Upper lobe of left lung (tissue), 6 donors: ENCODE data around the gene PSMG4. TPM values are rescaled to one million over a fixed set of nuclear protein-coding genes. Genes with fewer than 3 reads are reported as not detected.

Source experiments
- ATAC-seq, 2 donors: fragments of 200-7000 bp; cut with Tn5 transposase; one replicate each; pipeline ENCODE4 v1.9.1; 2022; ENCODE audit warnings: mild to moderate bottlenecking in 2 of 2, moderate library complexity in 2 of 2; ENCODE audit not compliant: low FRiP score in 2 of 2
- DNase-seq, 2 donors: peaks; one replicate each; pipeline ENCODE4 v3.0.0-alpha.2; 2019 to 2020
- H3K27ac ChIP-seq, 4 donors: fragments of 200-600 bp; sonication (generic); one replicate each; pipeline ENCODE4 v1.5.1; 2016 to 2019
- H3K27me3 ChIP-seq, 4 donors: fragments of 200-600 bp; sonication (generic); one replicate each; pipeline ENCODE4 v1.5.1; 2017 to 2019
- H3K36me3 ChIP-seq, 4 donors: fragments of 200-600 bp; sonication (generic); one replicate each; pipeline ENCODE4 v1.5.1; 2016 to 2019
- H3K4me1 ChIP-seq, 4 donors: fragments of 200-600 bp; sonication (generic); one replicate each; pipeline ENCODE4 v1.5.1; 2018 to 2019
- H3K4me3 ChIP-seq, 4 donors: fragments of 200-600 bp; sonication (generic); one replicate each; pipeline ENCODE4 v1.5.1; 2017 to 2019; ENCODE audit warnings: mild to moderate bottlenecking in 2 of 4, moderate library complexity in 1 of 4
- H3K9me3 ChIP-seq, 4 donors: fragments of 200-600 bp; sonication (generic); one replicate each; pipeline ENCODE4 v1.5.1; 2018 to 2019
- EP300 ChIP-seq, 4 donors: sonication (generic); formaldehyde crosslinking; IDR thresholded peaks; one replicate each; pipeline ENCODE4 v1.5.1; 2017; ENCODE audit warnings: antibody characterized with exemption in 4 of 4, control low read depth in 2 of 4
- POLR2A ChIP-seq, 4 donors: fragments of 450-650 bp; IDR thresholded peaks; one replicate each; pipeline ENCODE4 v1.5.1; 2016 to 2017; ENCODE audit warnings: antibody characterized with exemption in 4 of 4, mild to moderate bottlenecking in 2 of 4
- POLR2AphosphoS5 ChIP-seq, 2 donors: sonication (generic); formaldehyde crosslinking; IDR thresholded peaks; one replicate each; pipeline ENCODE4 v1.5.1; 2017; ENCODE audit warnings: antibody characterized with exemption in 2 of 2
- WGBS, 2 donors: methylation state at CpG; one replicate each; pipeline ENCODE4 v1.1.5; 2017 to 2018; 5-methylcytosine and 5-hydroxymethylcytosine counted together
- total RNA-seq, 6 donors: library from RNA; depleted of rRNA in 4 of 6; stranded (reverse); fragments of >200 nt in 4 of 6; gene quantifications; one replicate each; pipeline versions ENCODE4 v1.1.0 to v1.2.1, GENCODE V29; 2016 to 2021
- TF ChIP-seq, protein P1 (sequence below), 6 experiments: fragments of 450-650 bp in 4 of 6; fragments of 200-600 bp in 2 of 6; sonication (generic) in 2 of 6; IDR thresholded peaks; one replicate each; pipeline ENCODE4 v1.5.1; 2016 to 2019; ENCODE audit warnings: antibody characterized with exemption in 6 of 6
- donor health status: DM: no; HTN: no; CAD: no; lungs with moderate emphysema.
- donor health status: DM: no; HTN: yes; CAD: no; lungs with severe emphysema.

PSMG4 gene
- total RNA-seq, 6 donors from 2014 or later, result 17.0 to 24.5 (median 22.9) TPM

DNA sequence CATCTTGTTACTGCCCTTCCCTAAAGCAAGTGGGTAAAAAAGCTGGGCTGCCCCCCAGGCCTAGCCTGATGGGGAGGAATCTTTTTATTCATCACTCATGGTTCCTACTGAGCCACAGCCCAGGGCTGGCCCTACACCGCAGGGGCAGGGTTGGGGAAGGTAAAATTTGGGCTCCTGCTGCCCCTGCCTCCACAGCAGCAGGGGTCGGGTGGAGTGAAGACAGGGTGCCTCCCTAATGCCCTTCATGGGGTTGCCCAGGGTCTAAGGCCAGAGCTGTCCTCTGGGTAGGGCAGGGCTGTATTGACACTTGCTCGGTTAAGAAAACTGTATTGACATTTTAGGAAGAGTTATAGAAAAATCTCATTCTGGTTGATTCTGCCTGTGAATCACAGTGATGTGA is 8.9 kb upstream of the PSMG4 start:
- Histone ChIP-seq H3K27ac (no peak overlapping the region), H3K4me1 (peaks cover 5 to 11% (median 8%) of the 10 kb centered on the region in 4 donors), H3K4me3 (no peak overlapping the region), H3K36me3 (no peaks in the 10 kb centered on the region), H3K27me3 (no peaks in the 10 kb centered on the region), H3K9me3 (no peaks in the 10 kb centered on the region)
- TF ChIP-seq, protein P1, sequence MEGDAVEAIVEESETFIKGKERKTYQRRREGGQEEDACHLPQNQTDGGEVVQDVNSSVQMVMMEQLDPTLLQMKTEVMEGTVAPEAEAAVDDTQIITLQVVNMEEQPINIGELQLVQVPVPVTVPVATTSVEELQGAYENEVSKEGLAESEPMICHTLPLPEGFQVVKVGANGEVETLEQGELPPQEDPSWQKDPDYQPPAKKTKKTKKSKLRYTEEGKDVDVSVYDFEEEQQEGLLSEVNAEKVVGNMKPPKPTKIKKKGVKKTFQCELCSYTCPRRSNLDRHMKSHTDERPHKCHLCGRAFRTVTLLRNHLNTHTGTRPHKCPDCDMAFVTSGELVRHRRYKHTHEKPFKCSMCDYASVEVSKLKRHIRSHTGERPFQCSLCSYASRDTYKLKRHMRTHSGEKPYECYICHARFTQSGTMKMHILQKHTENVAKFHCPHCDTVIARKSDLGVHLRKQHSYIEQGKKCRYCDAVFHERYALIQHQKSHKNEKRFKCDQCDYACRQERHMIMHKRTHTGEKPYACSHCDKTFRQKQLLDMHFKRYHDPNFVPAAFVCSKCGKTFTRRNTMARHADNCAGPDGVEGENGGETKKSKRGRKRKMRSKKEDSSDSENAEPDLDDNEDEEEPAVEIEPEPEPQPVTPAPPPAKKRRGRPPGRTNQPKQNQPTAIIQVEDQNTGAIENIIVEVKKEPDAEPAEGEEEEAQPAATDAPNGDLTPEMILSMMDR (IDR thresholded peaks at IDR 0.05), result no peak
- TF ChIP-seq POLR2A (IDR thresholded peaks at IDR 0.05), result no peak
- no peak for TF ChIP-seq POLR2AphosphoS5 (IDR thresholded peaks at IDR 0.05)
- no peak for TF ChIP-seq EP300 (IDR thresholded peaks at IDR 0.05)
- DNase-seq (no peak), ATAC-seq (no peak)
- 92 to 97% methylated on average over 3 of the region's 3 CpGs for WGBS, 2 donors

DNA sequence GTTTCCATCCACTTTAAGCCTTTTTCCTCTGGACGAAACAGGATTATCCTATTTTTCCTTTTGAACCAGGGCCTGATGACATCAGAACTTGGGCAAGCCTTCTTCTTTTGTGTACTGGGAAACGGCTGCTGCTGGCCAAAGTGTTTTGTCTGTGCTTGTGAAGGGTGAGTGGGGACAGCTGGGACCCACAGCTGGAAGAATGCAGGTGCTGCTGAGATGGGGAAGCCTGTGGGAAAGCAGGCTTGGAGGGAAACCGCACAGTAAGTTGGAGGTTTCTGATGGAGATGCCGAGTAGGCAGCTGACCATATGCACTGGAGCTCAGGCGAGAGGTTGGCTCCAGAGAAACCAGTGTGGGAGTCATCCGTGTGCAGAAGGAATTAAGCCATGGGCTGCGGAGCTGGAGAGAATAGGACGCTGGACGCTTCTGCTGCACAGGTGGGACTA is 8.5 kb upstream of the PSMG4 start:
- DNase-seq, result no peak
- Histone ChIP-seq H3K36me3 (no peaks in the 10 kb centered on the region), H3K27me3 (no peaks in the 10 kb centered on the region), H3K27ac (no peak overlapping the region), H3K9me3 (no peaks in the 10 kb centered on the region), H3K4me3 (no peak overlapping the region), H3K4me1 (peaks cover 5 to 11% (median 8%) of the 10 kb centered on the region in 4 donors)
- TF ChIP-seq EP300 (IDR thresholded peaks at IDR 0.05), result no peak
- TF ChIP-seq POLR2A (IDR thresholded peaks at IDR 0.05), result no peak
- TF ChIP-seq, protein P1 (IDR thresholded peaks at IDR 0.05), result no peak
- TF ChIP-seq POLR2AphosphoS5 (IDR thresholded peaks at IDR 0.05), result no peak
- ATAC-seq, result peak in 1 of 2 donors; percentile 41
- 77 to 87% methylated on average over 9 of the region's 9 CpGs for WGBS, 2 donors

DNA sequence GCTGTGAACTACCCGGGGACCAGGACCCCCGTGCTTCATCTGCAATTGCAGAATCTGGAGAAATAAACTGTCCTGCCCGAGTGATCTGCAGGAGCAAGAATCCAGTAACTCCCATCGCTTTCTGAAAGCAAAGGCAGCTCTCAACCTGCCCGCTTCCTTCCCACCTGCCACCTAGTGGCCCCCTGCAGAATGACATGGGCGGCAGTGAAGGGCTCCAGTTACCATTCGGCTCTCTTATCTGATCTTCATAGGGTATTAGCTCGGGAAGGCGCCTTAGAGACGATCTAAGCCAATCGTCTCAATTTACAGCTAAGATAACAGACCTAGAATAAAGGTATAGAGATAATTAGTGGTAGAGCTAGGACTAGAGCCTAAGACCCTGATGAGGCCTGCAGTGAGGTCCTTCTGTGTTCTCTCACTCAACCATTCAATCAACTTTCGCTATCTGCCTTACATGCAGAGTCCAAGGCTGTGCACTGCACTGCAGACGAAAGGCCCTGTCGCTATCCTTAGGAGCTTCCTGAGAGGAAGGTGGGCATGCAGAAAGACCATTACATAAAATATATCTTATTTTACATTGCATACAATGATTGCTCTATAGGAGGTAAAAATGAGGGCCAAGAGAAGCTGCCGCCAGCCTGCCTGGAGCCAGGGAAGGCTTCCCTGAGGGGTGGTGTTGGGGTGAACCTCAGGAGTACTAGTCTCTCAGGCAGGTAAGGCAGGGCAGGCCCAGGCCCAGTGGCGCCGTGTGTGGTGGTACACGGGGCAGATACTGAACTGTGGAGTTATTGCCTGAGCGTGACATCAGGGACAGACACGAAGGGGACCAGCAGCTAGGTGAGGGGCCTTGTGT is 7.1 kb upstream of the PSMG4 start:
- TF ChIP-seq, protein P1 (IDR thresholded peaks at IDR 0.05), result peak; percentile 86 to 99 (median 93)
- no peak for TF ChIP-seq POLR2AphosphoS5 (IDR thresholded peaks at IDR 0.05)
- H3K4me1 ChIP-seq, result peaks cover 5 to 11% (median 8%) of the 10 kb centered on the region in 4 donors
- no peak overlapping the region for H3K27ac ChIP-seq
- 37 to 45% methylated on average over 16 to 20 of the region's 20 CpGs for WGBS, 2 donors
- ATAC-seq, result peak; percentile 79 to 90
- no peaks in the 10 kb centered on the region for H3K9me3 ChIP-seq
- H3K27me3 ChIP-seq, result no peaks in the 10 kb centered on the region
- peak overlapping the region in 1 of 4 donors; percentile 24 for H3K4me3 ChIP-seq
- peak in 1 of 2 donors; percentile 77 for DNase-seq
- H3K36me3 ChIP-seq, result no peaks in the 10 kb centered on the region

DNA sequence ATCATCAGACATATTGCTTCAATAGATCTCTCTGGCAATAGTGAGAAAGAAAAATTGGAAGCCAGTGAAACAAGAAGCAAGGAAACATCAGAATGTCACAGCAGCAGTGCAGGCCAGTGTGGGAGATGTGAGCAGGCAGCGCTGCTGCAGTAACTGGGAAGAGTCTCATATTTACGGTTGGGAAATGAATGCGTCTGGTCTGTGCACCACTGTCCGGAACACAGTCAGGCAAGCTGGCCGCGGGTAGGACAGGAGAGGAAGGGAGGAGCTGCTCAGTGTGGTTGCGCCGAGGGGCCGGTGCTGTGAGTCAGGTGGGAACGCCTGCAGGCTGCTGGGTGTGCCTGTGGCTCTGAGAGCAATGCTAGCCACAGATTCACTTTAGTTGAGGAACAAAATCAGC is 6.4 kb upstream of the PSMG4 start:
- Histone ChIP-seq H3K27ac (no peak overlapping the region), H3K36me3 (no peaks in the 10 kb centered on the region), H3K4me1 (peaks cover 5 to 11% (median 7%) of the 10 kb centered on the region in 4 donors), H3K27me3 (no peaks in the 10 kb centered on the region), H3K4me3 (no peak overlapping the region), H3K9me3 (no peaks in the 10 kb centered on the region)
- 76 to 82% methylated on average over 10 of the region's 10 CpGs for WGBS, 2 donors
- DNase-seq (no peak), ATAC-seq (no peak)
- TF ChIP-seq EP300 (IDR thresholded peaks at IDR 0.05) (no peak), POLR2A (IDR thresholded peaks at IDR 0.05) (no peak), POLR2AphosphoS5 (IDR thresholded peaks at IDR 0.05) (no peak)
- TF ChIP-seq, protein P1 (IDR thresholded peaks at IDR 0.05), result no peak
